Fibroblast of skin of left biceps (primary cell): ENCODE measurements around the gene CBFA2T3.
"Not testable (repeated sequence)": the region's sequence is repeated elsewhere in the genome, so short reads cannot be mapped to it uniquely, and the experiment has no call there.

Experiments used
- DNase-seq, 2 experiments: peaks; one replicate each; pipeline ENCODE4 v3.0.0-alpha.2; 2013; ENCODE audit warnings: low read depth in 2 of 2

CBFA2T3 gene

GRCh38 chr16:88908307-88908706, 68.7 kb downstream of the CBFA2T3 start:
- no peak for DNase-seq

DNA sequence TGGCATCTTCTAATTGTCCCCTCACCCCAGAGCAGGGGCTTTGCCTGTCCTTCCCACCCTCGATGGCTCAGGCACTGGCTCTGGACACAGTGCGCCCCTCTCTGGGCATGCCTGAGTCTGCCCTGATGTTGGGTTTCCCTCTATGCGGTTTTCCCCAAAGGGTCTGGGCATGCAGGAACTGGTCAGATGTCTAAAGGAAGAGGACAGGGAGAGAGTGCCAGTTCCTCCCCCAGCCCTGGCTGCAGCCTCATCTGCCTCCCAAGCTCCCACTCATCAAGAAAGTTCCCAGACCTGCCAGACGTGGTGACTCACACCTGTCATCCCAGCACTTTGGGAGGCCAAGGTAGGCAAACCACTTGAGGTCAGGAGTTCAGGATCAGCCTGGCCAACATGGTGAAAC, 69.2 kb downstream of the CBFA2T3 start:
- DNase-seq: no peak

- DNase-seq: no peak
Measured at GRCh38 chr16:88906535-88907105, 70.4 kb downstream of the CBFA2T3 start.

DNA sequence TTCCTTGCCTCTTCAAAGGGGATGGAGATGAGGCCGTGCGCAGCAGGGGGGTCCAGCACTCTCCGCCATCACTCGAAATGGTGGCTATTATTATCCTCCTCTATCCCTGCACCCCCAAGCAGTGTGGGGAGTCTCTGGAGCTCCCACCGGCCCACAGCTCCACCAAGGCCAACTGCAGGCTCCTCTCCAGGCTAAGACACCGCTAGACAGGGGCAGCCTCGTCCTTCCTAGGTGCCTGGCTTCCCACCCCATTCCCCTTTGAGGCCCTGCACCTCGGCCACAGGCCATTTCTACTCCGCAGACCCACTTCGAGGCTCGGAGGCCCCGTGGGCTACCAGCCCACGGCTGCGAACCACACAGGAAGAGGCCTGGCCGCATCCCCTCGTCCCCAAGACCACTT, 71.0 kb downstream of the CBFA2T3 start:
- no peak for DNase-seq

DNA sequence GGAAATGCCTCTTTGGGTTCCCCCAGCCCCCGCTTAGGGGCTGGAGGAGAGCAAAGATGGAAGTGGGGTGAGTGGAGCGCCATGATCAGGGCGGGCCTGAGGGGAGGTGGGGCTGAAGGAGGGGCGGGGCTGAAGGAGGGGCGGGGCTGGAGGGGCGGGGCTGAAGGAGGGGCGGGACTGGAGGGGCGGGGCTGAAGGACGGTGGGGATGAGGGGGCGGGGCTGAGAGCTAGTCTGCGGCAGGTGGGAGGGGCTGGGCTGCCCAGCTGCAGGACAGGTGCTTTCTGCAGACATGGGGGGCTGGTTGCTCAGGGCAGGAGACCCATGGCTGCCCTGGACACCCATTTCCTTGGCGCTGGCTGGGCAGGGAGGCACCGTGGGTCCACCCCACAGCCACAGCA, 71.4 kb downstream of the CBFA2T3 start:
- no peak for DNase-seq

DNA sequence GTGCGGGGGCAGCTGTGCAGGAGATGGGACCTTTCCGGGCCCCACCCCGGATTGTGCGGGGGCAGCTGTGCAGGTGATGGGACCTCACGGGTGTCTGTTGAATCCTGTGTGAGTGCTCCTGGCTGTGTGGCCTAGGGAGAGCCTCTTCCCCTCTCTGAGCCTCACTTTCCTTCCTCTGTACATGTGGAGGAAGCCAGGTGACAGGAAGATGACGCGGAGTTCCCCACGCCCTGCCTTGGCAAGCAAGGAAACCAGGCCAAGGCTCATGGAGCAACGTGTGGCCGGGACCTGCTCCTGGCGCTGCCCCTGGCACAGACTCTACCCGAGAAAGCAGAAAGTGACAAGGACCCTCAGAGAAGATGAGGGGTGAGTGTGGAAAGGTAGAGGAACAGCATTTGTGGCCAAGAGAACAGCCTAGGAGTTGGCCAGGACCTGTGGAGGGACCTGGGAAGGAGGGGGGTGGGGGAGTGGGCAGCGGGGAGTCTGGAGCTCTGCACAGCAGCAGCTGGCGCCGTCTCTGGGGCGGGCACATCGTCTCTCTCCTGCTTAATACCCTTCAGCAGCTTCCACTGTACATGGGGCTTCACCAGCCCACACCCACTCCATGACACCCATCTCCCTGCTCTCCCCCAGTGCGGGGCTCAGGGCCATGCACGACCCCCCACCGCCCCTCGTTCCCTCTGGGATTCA, 72.2 kb downstream of the CBFA2T3 start:
- no peak for DNase-seq

DNA sequence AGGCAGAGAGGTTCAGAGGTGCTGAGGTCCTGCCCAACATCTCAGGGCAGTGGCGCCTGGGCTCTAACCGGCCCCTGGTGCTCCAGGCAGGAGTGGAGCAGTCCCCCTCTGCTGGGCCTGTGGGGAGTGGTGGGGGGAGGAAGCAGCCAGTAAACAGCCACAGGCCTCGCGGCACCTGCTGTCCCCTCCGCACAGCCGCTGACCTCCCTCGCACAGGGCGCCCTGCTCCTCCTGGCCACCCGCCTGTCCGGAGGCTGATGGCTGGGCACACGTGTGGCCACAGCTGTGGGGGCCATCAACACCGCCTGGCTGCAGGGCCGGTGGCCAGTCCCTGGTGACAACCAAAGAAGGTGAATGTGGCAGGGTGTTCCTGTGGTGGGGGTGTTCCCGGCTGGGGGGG, 73.7 kb downstream of the CBFA2T3 start:
- no peak for DNase-seq

DNA sequence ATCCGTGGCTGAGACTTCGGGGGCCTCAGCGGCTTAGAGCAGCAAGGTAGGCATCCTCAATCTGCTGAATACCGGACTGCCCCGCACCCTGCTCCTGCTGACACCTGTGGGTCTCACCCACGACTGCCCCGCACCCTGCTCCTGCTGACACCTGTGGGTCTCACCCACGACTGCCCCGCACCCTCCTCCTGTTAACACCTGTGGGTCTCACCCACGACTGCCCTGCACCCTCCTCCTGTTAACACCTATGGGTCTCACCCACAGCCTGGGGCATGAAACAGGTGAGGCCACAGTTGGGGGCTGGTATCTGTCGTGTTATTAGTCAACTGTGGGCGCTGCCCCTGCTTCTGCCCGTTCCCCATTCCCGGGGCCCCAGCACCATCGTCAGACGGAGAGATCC, 74.3 kb downstream of the CBFA2T3 start:
- no peak for DNase-seq

DNA sequence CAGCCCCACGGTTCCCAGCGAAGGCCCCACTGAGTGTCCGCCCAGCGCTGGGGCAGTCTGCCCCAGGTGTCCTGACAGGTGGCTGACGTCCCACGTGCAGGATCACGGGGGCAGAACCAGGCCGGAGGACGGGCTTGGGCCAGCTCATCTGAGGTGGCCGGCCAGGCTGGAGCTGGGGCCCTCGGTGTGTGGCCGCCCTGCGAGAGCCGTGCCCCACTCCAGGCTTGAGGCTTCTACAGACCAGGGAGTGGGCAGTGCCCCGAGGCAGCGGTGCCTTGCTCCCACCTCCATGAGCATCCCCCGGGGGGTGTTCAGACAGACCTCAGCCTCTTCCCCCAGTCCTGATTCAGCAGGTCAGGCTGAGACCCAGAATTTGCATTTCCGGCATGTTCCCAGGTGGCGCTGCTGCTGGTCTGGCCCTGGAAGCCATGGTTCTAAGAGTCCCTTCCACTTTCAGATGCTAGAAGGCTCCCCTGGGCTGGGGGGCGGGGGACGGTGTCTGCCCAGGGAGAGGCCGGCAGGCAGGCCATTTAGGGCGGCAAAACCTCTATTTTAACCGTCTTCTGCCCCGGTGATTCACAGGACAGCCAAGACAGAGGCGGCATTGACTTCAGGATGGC, 75.2 kb downstream of the CBFA2T3 start:
- DNase-seq: no peak

GRCh38 chr16:88900662-88901052, 76.3 kb downstream of the CBFA2T3 start:
- no peak for DNase-seq

DNA sequence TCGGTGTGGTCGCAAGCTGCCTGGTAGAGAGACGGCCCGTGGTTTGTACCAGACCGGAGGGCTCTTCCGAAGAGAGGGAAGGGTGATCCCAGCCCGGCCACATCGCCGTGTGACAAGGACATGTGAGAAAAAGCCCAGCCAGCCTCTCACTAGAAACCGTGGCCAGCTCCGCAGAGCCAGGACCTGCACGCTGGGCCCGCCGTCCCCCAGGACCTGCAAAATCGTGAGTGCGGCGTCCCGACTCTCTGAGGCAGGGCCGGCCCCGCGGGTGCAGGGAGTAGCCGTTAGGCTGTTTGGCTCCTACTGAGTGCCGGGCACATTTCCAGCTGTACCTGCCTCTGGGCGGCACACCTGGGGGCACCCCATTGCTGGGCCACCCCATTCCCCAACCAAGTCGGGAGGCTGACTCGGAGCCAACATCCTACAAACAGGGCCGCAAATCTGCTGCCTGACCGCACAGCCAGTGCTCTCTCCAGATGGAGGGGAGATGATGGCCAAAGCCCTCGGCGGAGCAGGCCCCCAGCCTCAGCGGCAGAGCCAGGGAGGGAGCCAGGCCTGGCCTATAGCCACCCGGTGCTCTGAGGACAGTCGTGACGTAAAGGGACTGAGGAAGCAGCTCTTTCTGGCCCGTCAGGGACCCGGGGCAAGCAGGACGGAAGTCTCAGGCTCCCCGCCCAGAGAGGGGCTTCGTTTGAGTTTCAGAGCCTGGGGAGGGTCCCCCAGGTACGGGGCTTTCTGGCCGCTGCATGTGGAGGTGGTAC, 76.9 kb downstream of the CBFA2T3 start:
- DNase-seq: no peak

- no peak for DNase-seq
Measured at GRCh38 chr16:88897696-88898425, 79.1 kb downstream of the CBFA2T3 start.

- DNase-seq: no peak
Measured at GRCh38 chr16:88896238-88897070, 80.6 kb downstream of the CBFA2T3 start.

GRCh38 chr16:88895335-88895734, 81.7 kb downstream of the CBFA2T3 start:
- DNase-seq: no peak

DNA sequence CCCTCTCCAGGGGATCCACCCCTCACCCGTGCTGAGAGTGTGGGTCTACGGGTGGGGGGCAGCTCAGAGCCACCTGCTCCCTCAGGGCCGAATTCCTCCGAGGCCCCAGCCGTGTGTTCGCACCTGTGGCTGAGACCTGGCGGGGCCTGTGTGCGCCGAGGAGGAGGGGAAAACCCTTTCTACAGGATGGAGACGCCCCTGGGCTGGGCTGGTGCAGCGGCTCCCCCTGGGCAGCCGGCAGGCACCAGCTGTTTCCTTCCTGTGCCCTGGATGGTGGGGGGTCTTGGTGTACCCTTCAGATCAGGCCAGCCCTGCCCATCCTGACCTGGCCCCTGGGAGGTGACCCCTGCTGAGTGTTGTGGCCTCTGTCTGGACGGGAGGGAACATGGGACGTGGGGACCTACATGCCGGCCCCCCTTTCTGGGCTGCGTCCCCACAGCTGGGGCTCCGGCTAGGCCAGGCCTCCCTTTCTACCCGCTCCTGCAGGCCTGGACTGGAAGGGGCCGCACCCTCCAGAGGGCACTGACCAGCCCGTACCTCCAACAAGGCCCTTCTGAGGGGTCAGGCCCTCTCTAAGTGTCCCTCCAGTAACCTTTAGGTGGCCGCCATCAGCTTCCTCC, 82.2 kb downstream of the CBFA2T3 start:
- no peak for DNase-seq

DNA sequence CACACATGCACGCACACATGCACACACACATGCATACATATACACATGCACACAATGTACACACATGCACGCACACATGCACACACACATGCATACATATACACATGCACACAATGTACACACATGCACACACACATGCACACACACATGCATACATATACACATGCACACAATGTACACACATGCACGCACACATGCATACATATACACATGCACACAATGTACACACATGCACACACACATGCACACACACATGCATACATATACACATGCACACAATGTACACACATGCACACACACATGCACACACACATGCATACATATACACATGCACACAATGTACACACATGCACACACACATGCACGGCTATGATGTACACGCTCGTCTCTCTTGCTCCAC, 82.7 kb downstream of the CBFA2T3 start:
- not testable (repeated sequence) for DNase-seq

DNA sequence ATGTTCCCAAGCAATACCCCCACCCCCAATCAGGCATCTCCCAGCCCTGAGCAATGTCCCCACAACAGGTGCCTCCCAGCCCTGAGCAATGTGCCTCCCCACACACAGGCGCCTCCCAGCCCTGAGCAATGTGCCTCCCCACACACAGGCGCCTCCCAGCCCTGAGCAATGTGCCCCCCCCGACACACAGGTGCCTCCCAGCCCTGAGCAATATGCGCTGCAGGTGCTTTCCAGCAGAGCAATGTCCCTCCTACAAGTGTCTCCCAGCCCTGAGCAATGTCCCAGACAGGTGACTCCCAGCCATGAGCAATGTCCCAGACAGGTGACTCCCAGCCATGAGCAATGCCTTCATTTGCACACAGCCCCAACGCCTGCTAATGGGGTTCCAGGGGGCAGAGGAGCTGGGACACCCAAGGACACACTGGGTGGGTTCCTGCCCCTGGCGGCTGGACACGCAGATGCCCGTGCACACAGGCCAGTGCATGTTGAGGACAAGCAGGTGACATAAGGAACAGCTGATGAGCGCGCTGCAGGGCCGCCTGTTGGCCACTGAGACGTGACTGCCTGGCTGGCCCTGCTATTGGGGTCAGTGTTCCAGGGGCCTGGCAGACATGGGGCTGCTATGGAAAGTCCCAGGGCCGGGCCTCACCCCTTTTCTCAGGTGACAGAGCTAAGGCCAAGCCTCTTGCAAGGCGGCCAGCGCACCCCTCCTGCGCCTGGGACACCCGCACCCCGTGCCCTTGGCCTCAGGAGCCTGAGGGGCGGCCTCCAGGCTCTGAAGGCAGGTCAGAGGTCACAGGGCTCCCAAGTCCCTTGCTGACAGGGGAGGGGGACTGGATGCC, 83.7 kb downstream of the CBFA2T3 start:
- DNase-seq: no peak

- DNase-seq: no peak
Measured at GRCh38 chr16:88892065-88892464, 84.9 kb downstream of the CBFA2T3 start.

DNA sequence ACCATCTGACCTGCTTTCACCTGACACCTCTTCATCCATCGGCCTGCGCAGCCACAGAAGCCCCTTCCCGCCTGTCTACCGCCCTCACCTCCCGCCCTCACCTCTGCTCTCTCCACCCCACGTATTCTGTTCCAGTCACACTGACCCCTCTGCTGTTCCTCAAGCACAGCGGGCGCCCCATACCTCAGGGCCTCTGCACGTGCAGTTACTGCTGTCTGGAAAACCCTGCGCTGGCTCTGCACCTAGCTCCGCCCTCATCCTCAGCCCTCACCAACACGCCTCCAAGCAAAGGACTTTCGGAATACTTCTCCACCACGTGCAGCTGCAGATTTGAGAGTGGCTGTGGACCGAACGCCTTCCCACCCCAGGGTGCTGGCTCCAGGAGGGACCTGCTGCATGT, 85.9 kb downstream of the CBFA2T3 start:
- DNase-seq: no peak
